Activated CD4-positive, alpha-beta T cell treated with anti-CD3 and anti-CD28 coated beads, Interleukin-2, amount 50 U/mL, for 1 hour (primary cell): ENCODE results near the gene FRMD5.
"Not testable (repeated sequence)": the region's sequence is repeated elsewhere in the genome, so short reads cannot be mapped to it uniquely, and the experiment has no call there.

Experiments
- DNase-seq: peaks from one replicate; pipeline ENCODE4 v3.0.0-alpha.2; 2020

FRMD5 gene

GRCh38 chr15:44029003-44029402 lies 166.1 kb downstream of the FRMD5 start:
- no peak for DNase-seq

GRCh38 chr15:44028349-44028748 lies 166.7 kb downstream of the FRMD5 start:
- no peak for DNase-seq

GRCh38 chr15:44024155-44024554 lies 170.9 kb downstream of the FRMD5 start:
- DNase-seq = no peak

- no peak for DNase-seq
Measured at GRCh38 chr15:44023176-44023575, 171.9 kb downstream of the FRMD5 start.

- no peak for DNase-seq
Measured at GRCh38 chr15:44018151-44018550, 176.9 kb downstream of the FRMD5 start.

DNA sequence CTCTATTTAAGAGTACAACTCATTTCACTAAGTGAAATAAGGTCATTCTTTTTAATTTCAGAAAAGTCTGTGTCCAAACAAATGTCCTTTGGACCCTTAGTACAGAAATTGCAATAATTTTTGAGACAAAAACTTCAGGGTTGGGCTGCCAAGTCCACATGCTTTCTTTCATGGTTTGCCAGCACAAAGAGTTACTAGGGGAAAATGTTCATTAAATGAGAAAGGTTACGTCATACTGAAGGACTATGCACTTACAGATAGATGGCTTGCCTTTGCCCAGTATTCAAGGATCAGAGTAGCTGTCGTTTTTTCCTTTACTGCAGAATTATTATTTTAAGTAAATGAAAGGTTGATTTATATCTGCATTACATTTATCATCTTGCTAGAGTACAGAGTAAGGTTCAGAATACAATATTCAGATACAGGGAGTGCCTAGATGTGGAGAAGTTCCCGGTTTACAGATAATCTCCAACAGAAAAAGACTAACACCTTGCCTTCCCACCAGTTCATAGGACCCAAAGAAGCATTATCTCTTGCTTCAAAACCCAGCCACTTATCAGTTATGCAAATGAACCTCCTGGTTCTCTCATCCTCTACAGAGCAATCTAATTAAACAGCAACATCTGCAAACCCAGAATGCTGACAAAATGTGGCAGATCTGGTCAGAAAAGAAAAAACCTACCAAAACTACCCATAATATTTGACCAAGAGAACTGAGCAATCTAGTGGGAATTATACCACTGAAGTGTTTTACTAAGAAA lies 179.3 kb downstream of the FRMD5 start:
- no peak for DNase-seq

- DNase-seq = no peak
Measured at GRCh38 chr15:44011238-44011854, 183.7 kb downstream of the FRMD5 start.

- no peak for DNase-seq
Measured at GRCh38 chr15:44010089-44010488, 185.0 kb downstream of the FRMD5 start.

GRCh38 chr15:44009038-44009437 lies 186.0 kb downstream of the FRMD5 start:
- no peak for DNase-seq

DNA sequence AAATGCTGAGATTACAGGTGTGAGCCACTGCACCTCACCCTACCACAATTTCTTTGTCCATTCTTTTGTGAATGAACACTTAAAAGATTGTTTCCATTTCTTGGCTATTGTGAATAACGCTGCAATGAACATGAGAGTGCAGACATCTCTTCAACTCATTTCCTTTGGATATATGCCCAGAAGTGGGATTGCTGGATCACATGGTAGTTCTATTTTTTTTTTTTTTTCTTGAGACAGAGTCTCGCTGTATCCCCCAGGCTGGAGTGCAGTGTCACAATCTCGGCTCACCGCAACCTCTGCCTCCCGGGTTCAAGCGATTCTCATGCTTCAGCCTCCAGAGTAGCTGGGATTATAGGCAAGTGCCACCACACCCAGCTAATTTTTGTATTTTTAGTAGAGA lies 194.8 kb downstream of the FRMD5 start:
- not testable (repeated sequence) for DNase-seq

DNA sequence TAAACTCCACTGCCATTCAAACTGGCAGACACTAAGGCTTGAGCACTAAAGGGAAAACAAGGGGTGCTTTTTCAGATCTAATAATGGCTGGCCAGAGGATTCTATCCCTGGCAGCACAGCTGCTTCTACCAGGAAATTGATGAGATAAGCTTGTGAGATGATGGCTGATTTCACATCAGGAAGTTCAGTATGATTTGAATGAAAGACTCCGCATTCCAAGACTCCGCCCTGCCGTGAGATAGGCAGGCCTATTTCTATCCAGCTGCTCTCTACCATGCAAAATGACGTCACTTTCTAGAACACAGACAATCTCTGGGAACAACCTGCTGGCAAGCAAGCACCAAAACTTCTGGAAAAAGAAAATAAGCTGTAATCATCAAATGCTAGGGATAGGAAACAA lies 196.5 kb downstream of the FRMD5 start:
- DNase-seq = no peak

GRCh38 chr15:43991206-43991605 lies 203.9 kb downstream of the FRMD5 start:
- no peak for DNase-seq

DNA sequence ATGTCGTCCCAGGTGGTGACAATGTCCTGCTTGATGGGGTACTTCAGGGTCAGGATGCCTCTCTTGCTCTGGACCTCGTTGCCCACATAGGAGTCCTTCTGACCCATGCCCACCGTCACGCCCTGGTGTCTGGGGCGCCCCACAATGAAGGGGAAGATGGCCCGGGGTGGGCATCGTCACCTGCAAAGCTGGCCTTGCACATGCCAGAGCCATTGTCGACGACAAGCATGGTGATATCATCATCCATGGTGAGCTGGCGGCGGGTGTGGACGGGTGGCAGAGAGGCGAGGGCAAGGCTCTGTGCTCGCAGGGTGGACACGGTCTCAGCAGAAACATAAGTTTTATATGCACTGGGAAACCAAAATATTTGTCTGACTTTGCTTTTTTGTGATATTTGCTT lies 205.1 kb downstream of the FRMD5 start:
- no peak for DNase-seq

DNA sequence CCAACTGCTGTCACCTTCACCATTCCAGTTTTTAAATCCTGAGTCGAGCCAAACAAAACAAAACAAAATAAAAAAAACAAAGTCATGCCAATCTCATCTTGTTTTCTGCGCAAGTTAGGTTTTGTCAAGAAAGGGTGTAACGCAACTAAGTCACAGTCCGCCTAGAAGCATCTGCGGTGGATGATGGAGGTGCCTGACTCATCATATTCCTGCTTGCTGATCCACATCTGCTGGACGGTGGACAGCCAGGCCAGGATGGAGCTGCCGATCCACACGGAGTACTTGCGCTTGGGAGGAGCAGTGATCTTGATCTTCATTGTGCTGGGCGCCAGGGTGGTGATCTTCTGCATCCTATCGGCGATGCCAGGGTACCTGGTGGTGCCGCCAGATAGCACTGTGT lies 206.2 kb downstream of the FRMD5 start:
- no peak for DNase-seq

GRCh38 chr15:43987924-43988323 lies 207.1 kb downstream of the FRMD5 start:
- DNase-seq = no peak

DNA sequence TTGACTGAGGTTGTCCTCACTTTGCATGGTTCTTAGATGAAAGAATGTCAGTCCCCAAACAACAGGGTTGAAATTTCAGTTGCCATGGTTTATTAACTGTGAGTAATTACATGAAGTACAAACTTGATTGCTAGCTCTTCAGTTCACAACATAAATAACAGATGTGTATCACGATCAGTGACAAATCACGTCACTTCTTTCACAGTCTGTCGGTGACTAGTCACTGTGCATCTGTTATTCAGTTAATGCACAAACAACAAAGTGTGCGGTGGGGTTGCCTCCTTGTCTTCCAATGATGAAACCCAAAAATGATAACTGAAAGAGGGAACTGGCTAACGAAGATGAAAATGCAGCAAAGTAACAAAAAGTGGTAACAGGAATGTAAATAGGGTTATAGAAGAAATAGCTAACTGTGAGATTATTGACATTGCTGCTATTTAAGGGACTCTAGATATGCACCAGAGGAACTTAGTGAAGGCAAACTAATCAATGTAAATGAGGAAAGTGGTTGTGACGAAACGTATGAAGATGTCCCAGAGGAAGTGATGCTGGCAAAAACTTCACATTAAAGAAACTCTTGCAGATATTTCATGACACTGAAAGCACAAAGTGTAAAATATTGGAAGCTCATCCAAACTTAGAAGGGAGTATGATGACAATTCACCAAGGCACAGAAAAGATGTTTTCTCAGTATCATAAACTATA lies 208.9 kb downstream of the FRMD5 start:
- DNase-seq = no peak

GRCh38 chr15:43981576-43981975 lies 213.5 kb downstream of the FRMD5 start:
- DNase-seq = no peak

DNA sequence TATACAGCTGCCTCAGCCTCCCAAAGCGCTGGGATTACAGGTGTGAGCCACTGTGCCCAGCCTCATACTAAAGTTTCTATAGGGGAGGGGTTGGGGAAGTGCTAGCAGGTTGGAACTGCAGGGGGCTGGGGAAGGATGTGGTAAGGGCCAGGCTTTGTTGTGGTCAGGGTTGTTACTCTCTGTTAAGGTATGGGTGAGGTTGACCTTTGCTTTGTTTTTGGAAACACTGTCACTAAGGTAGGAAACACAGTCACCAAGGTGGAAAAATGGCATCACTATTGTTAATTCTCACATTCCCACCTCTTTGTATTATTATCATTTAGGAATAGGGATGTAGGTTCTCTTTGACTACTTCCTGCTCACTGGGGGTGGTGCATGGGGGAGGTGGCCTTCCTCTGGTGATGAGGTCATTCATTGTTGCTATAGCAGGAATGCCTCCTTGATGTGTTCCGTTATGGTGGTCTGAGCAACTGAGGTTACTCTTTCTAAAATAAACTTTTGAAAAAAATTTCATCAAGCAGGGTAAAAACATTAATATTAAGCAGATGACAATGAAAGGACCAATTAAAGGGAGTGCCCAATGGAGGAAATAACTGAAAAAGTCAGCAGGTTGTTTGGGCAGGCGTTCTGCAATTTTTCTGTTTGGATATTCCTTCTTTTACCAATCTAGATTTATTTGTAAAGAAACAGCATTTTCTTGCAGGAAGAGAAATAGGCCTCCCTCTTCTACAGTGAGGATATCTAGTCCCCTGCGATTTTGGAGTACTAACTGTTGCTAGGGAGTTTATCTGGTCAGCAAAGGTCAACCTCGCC lies 217.8 kb downstream of the FRMD5 start:
- peak; percentile 12 for DNase-seq

- DNase-seq = no peak
Measured at GRCh38 chr15:43975770-43976169, 219.3 kb downstream of the FRMD5 start.

DNA sequence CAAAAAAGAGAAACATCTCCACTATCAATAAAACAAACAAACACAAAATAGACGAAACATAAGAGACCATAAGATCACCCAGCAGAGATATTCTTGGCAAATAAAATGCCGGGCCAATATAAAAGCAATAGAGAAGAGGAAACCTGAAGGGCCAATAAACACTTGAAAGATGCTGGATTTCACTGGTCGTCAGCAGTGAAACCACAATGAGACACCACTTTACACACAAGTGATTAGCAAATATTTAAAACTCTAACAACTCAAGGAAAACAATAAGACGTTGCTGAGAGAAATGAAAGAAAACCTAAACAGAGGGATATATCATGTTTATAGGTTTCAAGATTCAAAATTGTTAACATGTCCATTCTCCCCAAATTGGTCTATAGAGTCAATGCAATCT lies 219.7 kb downstream of the FRMD5 start:
- no peak for DNase-seq

GRCh38 chr15:43974852-43975251 lies 220.2 kb downstream of the FRMD5 start:
- no peak for DNase-seq

DNA sequence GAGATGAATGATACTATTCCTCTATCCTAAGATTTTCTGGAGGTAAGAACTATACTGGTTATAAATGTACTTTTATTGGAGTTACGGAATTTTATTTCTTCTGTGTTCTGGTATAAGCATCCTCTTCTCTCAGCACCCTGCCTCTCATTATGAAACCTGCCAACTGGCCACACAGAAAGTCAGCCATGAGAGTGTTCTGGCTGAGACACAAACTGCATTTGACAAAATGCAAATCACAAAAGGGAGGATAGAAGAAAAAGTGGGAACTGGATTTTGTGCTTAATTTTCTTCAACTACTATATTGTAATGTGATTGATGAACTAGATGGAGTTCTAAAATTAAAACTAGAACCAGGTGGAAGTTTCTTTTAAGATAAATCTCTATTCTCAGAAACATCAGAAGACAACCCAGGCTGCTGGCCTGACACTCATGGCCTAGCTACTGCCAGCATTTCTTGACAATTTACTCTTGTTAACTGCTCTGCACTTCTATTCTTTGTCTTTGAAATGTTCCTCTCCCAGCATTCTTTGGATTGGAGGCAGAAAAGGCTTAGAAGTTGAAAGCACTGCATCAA lies 225.2 kb downstream of the FRMD5 start:
- DNase-seq = no peak

DNA sequence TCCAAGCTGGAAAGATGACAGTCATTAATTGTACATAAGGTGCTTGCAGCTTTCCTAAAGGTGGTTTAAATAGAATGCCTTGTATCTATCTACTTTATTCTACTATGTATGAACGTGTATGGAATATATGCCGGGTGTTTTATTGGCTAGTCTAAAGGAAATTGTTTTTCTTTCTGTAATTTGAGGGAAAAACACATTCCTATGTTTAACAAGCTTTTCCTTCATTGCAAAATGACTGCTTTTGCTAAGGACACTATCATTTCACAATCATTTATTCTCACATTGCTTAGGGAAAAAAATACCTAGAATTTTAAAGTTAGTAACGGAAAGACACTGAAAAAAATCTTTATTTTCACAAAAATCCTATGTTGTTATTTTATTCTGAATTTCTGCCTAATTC lies 226.5 kb downstream of the FRMD5 start:
- no peak for DNase-seq
